Measurements from ENCODE around the gene CRACR2B.

DNA sequence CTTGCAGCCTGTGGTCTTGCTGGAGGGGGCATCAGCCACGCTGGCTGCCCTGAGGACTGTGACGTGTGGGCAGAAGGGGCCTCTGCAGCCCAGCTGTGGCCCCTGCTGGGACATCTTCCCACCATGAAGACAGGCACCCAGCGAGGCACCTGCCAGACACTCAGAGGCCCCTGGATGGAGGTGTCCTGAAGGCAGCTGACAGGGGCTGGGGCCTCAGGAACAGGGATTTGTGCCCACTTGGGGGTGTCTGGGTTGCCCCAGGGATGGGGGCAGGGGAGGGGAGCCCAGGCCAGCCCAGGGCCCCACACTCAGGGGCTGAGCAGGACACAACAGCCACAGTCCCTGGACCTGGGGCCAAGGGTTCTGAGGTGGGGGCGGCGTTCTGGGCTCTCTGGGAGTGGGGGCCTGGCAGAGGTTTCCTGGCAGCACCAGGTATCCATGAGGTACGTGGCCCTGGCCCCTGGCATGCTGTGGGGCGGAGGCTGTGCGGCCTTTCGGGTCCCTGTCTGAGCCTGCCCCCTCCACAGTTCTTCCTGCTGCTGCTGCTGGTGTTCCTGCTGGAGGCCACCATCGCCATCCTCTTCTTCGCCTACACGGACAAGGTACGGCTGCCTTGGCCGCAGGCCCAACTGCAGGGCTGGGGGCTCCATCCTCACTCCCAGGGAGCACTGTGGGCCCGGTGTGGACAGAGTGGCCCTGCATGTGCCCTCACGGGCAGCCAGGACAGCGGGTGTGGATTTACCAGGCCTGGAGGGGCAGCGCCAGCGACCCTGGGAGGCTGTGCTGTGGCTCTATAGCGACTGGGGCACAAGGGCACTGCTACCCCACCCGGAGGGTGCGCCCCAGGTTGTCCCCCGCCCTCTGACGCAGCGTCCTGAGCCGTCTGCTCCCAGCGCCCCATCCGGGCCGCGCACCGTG is 36.5 kb downstream of the CRACR2B start:
- no peak for TF ChIP-seq CTCF (IDR thresholded peaks at IDR 0.05)
- no peak for TF ChIP-seq EP300 (IDR thresholded peaks at IDR 0.05)
